Caco-2 (cell line): ENCODE results near the gene DMBX1. TPM values are rescaled to one million over a fixed set of nuclear protein-coding genes. Genes with fewer than 3 reads are reported as not detected.

Experiments used
- BruUV-seq: library from RNA; stranded (reverse); fragments of 400-500 nt; replicated peaks from 2 replicates; lab custom pipeline; 2021; lab: Mats Ljungman, UMichigan
- CTCF ChIA-PET: fragments of 300-600 bp; sonication (Branson Sonifier 250); formaldehyde crosslinking; loops from one replicate; lab custom pipeline; 2022; ENCODE audit warnings: antibody characterized with exemption; lab: Charles Lee
- POLR2A ChIA-PET: fragments of 300-600 bp; sonication (Branson Sonifier 250); formaldehyde crosslinking; loops from one replicate; lab custom pipeline; 2022; ENCODE audit warnings: antibody characterized with exemption; lab: Charles Lee
- DNase-seq, 2 experiments: peaks; one replicate each; pipeline versions ENCODE4 v3.0.0 to v3.0.0-alpha.2; 2020 to 2022
- H3K27me3 ChIP-seq: replicated peaks from 2 replicates; pipeline ENCODE4 v1.6.0; 2011; ENCODE audit warnings: low read length; ENCODE audit not compliant: control insufficient read depth, insufficient read depth
- H3K36me3 ChIP-seq: 2 replicates; pipeline ENCODE4 v1.5.1; 2011; ENCODE audit warnings: low read length; ENCODE audit not compliant: control insufficient read depth, insufficient read depth
- H3K4me1 ChIP-seq: fragments of 250-450 bp; sonication (Bioruptor Pico); 2 replicates; pipeline ENCODE4 v1.5.1; 2020; ENCODE audit warnings: mild to moderate bottlenecking
- H3K4me3 ChIP-seq: 2 replicates; pipeline ENCODE4 v1.5.1; 2011; ENCODE audit warnings: low read depth, mild to moderate bottlenecking, control low read depth, low read length
- H3K9me3 ChIP-seq: fragments of 250-450 bp; sonication (Bioruptor Pico); 2 replicates; pipeline ENCODE4 v1.5.1; 2020; ENCODE audit warnings: mild to moderate bottlenecking, moderate library complexity
- H3K27ac Mint-ChIP-seq: one replicate; pipeline ENCODE4 v1.8.0; 2022; ENCODE audit warnings: mixed read lengths; ENCODE audit not compliant: unreplicated experiment
- H3K27me3 Mint-ChIP-seq: one replicate; pipeline ENCODE4 v1.8.0; 2022; ENCODE audit warnings: mixed read lengths; ENCODE audit not compliant: insufficient read depth, unreplicated experiment
- H3K36me3 Mint-ChIP-seq: one replicate; pipeline ENCODE4 v1.8.0; 2022; ENCODE audit warnings: mild to moderate bottlenecking, mixed read lengths; ENCODE audit not compliant: insufficient read depth, unreplicated experiment
- H3K4me1 Mint-ChIP-seq: one replicate; pipeline ENCODE4 v1.8.0; 2022; ENCODE audit warnings: low read depth, mixed read lengths; ENCODE audit not compliant: unreplicated experiment
- H3K4me3 Mint-ChIP-seq: one replicate; pipeline ENCODE4 v1.8.0; 2022; ENCODE audit warnings: mild to moderate bottlenecking, moderate library complexity, mixed read lengths; ENCODE audit not compliant: unreplicated experiment
- H3K9me3 Mint-ChIP-seq: one replicate; pipeline ENCODE4 v1.8.0; 2022; ENCODE audit warnings: mixed read lengths; ENCODE audit not compliant: unreplicated experiment
- CTCF ChIP-seq, 2 experiments: fragments of 200-600 bp in 1 of 2; IDR thresholded peaks; 1 replicate in 1 of 2; 2 replicates in 1 of 2; pipeline versions ENCODE4 v1.5.1 to v1.8.0; 2011 to 2022; ENCODE audit warnings: antibody characterized with exemption in 1 of 2, control low read depth in 1 of 2, inconsistent platforms in 1 of 2, low read depth in 1 of 2, low read length in 1 of 2, mild to moderate bottlenecking in 1 of 2, moderate library complexity in 1 of 2; ENCODE audit not compliant: insufficient read depth in 1 of 2, severe bottlenecking in 1 of 2, unreplicated experiment in 1 of 2
- intact Hi-C: fragments of 100-400 bp; cut with micrococcal nuclease; formaldehyde crosslinking; loops from one replicate; pipeline ENCODE4 v1.10.0; 2022; ENCODE audit not compliant: unreplicated experiment
- total RNA-seq: library from RNA; stranded (reverse); gene quantifications from 2 replicates; pipeline ENCODE4 v1.2.3, GENCODE V29; 2022

Gene DMBX1
- total RNA-seq, 1 experiment from 2014 or later: 0.16 TPM

DNA sequence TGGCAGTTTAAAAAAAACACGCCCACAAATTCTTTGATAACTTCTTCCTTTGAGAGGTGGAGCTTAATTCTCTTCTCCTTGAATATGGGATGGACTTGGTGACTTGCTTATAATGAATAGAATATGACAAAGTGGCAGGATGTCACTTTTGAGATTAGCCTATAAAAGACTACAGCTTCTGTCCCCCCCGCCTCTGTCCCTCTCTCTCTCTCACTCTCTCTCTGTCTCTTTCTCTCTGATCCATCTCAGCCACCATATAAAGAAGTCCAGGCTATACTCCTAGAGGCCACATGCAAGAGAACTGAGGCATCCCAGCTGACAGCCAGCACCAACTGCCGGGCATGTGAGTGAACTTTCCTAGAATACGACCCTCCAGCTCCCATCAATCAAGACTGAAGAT is 7.7 kb upstream of the DMBX1 start:
- Mint-ChIP-seq H3K36me3 (no peaks in the 10 kb centered on the region), H3K4me1 (no peaks in the 10 kb centered on the region), H3K27ac (no peak overlapping the region), H3K27me3 (no peaks in the 10 kb centered on the region), H3K9me3 (no peaks in the 10 kb centered on the region), H3K4me3 (no peak overlapping the region)
- Histone ChIP-seq H3K27me3 (no peaks in the 10 kb centered on the region), H3K36me3 (no peaks in the 10 kb centered on the region), H3K4me3 (no peak overlapping the region), H3K9me3 (no peaks in the 10 kb centered on the region), H3K4me1 (no peaks in the 10 kb centered on the region)
- ChIA-PET CTCF (no interaction called here), POLR2A (no interaction called here)
- no TSS peak for BruUV-seq
- intact Hi-C loops: no loop called here
- TF ChIP-seq CTCF (IDR thresholded peaks at IDR 0.05; ENCODE audit: insufficient read depth in 1 of 2, low read depth in 1 of 2, low read length in 1 of 2, severe bottlenecking in 1 of 2, unreplicated experiment in 1 of 2): no peak
- DNase-seq: no peak

- no peak overlapping the region for H3K27ac Mint-ChIP-seq
- intact Hi-C loops: no loop called here
- Histone ChIP-seq H3K27me3 (peaks cover 2% of the 10 kb centered on the region), H3K4me1 (no peaks in the 10 kb centered on the region), H3K4me3 (no peak overlapping the region), H3K36me3 (no peaks in the 10 kb centered on the region), H3K9me3 (no peaks in the 10 kb centered on the region)
- H3K9me3 Mint-ChIP-seq: no peaks in the 10 kb centered on the region
- TF ChIP-seq CTCF (IDR thresholded peaks at IDR 0.05; ENCODE audit: insufficient read depth in 1 of 2, low read depth in 1 of 2, low read length in 1 of 2, severe bottlenecking in 1 of 2, unreplicated experiment in 1 of 2): no peak
- ChIA-PET CTCF (no interaction called here), POLR2A (no interaction called here)
- H3K4me1 Mint-ChIP-seq: no peaks in the 10 kb centered on the region
- no peak for DNase-seq
- no peaks in the 10 kb centered on the region for H3K27me3 Mint-ChIP-seq
- BruUV-seq: no TSS peak
- H3K4me3 Mint-ChIP-seq: no peak overlapping the region
- H3K36me3 Mint-ChIP-seq: no peaks in the 10 kb centered on the region
Observed at GRCh38 chr1:46483589-46483988, 6.0 kb upstream of the DMBX1 start.

DNA sequence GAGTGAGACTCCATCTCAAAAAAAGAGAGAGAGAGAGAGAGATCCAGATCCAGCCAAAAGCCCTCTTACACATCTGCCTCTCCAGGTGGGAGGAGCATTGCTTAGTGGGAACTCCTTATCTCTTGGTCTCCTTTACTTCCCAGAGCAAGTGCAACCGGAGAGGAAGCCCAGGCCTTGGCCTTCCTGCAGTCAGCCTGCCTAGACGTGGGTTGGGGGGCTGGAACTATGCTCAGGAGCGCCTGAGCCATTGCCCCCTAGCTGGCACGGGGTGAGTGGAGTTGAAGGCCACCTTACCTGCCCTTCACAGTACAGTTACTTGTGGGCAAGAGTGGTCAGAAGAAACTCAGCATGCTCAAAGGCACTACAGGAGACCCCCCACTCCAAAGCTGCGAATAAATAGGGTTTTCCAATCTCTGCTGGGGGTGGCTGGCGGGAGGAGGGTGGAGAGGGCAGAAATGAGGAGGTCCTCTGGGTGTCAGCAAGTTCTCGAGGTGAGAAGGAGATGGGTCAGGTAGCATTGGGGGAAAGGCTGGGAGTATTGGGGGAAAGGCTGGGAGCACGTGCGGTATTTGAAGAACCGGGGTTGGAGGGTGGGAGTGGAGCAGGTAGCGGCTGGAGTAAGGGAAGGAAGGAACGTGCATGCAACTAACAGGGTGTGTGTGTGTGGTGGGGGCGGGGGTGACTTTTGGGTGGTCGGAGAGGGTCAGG is 4.7 kb upstream of the DMBX1 start:
- BruUV-seq: no TSS peak

More for the DNA sequence above, 4.7 kb upstream of the DMBX1 start:
- no peak overlapping the region for H3K4me3 Mint-ChIP-seq
- Histone ChIP-seq H3K9me3 (no peaks in the 10 kb centered on the region), H3K36me3 (no peaks in the 10 kb centered on the region), H3K4me3 (no peak overlapping the region), H3K27me3 (peaks cover 2% of the 10 kb centered on the region), H3K4me1 (peaks cover 6% of the 10 kb centered on the region; the same call in 1 of the 2 replicates)
- no peak overlapping the region for H3K27ac Mint-ChIP-seq
- H3K4me1 Mint-ChIP-seq: peaks cover 4% of the 10 kb centered on the region
- DNase-seq: no peak
- H3K36me3 Mint-ChIP-seq: peaks cover 4% of the 10 kb centered on the region
- peaks cover 9% of the 10 kb centered on the region for H3K27me3 Mint-ChIP-seq
- POLR2A ChIA-PET: no interaction called here
- CTCF ChIA-PET: no interaction called here
- TF ChIP-seq CTCF (IDR thresholded peaks at IDR 0.05; ENCODE audit: insufficient read depth in 1 of 2, low read depth in 1 of 2, low read length in 1 of 2, severe bottlenecking in 1 of 2, unreplicated experiment in 1 of 2): no peak
- no peaks in the 10 kb centered on the region for H3K9me3 Mint-ChIP-seq
- intact Hi-C loops: no loop called here
